Measurements from ENCODE around the gene PDCD10.

DNA sequence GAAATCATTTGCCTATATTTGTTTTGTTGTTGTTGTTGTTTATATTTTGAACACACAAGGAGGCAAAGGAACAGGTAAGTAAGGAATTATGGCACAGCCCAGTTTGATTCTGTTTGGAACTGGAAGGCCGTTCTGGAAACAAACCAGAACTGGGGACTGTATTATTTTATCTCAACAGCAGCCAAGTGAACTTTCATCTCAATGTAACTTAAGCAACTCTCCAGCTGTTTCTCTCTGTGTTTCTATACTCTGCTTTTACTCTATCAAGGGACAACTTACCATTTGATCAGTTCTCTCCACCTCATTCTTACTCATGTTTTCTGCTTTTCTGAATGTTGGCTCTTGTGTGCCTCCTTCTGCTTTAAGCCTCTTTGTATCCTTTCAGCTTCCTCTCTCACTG, 65.0 kb downstream of the PDCD10 start:
- TF ChIP-seq ARNT (IDR thresholded peaks at IDR 0.05) (no peak), ELF4 (IDR thresholded peaks at IDR 0.05) (no peak), TARDBP (IDR thresholded peaks at IDR 0.05) (no peak), FOXK2 (IDR thresholded peaks at IDR 0.05) (no peak), L3MBTL2 (conservative IDR thresholded peaks at IDR 0.05) (no peak), FOXM1 (IDR thresholded peaks at IDR 0.05; ENCODE audit: borderline replicate concordance) (no peak), BHLHE40 (IDR thresholded peaks at IDR 0.05; ENCODE audit: borderline replicate concordance) (no peak), SP1 (IDR thresholded peaks at IDR 0.05) (no peak), NFRKB (IDR thresholded peaks at IDR 0.05) (no peak), PKNOX1 (IDR thresholded peaks at IDR 0.05) (no peak), ZNF384 (IDR thresholded peaks at IDR 0.05) (no peak)

All from HEK293T (cell line).